H54 (cell line): ENCODE results near the gene PPIA.

ENCODE experiments used
- DNase-seq: peaks from one replicate; pipeline ENCODE4 v3.0.0; 2011; ENCODE audit warnings: low spot score, mixed read lengths; ENCODE audit not compliant: insufficient read length
- FAIRE-seq: peaks from 3 replicates; lab custom pipeline; 2011; peaks lifted over from hg19 to GRCh38; lab: Jason Lieb, UNC
- POLR2A ChIP-seq: IDR thresholded peaks from 2 replicates; pipeline ENCODE4 v1.6.1; 2011; ENCODE audit warnings: low read depth, mild to moderate bottlenecking, low read length

PPIA gene

DNA sequence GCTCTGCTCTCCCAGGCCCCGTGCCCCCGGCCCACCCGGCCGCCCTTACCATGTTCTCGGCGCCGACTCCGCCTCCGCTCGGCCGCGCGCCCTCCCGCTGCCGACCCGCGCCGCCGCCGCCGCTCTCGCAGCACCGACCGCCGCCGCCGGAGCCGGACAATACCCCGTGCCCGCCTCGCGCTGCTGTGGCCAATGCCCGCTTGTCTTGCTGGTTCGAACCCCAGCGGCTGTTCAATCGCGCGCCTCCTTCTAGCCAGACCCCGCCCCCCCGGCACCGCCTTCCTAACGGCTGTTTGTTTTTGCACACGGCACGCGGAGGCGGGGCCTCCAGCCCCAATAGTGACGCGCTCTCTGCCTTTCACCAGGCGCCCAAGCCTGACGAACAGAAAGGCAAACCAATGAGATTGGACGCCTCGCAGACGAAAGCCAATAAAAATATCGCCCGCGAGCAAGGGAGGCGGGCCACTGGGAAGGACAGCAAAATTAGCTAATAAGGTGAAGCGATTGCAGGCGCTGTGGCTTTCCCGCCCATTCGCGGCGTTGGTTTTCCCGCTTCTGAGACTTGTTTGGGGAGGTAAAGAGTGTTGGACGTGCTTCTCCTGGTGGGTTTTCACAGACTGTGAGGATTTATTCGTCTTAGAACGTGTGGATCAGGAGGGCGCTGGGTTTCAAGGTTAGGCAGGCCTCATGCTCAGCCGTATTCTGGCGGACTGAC lies 51.6 kb downstream of the PPIA start, which contains the start of gene H2AZ2:
Gene H2AZ2 (minus strand): TSS at position 168 of the 715 bp plus-strand sequence. CDS start 116 bp downstream, at position 52.
- DNase-seq (peak; percentile 99), FAIRE-seq (peak; percentile 95)
- peak; percentile 94 for TF ChIP-seq POLR2A

DNA sequence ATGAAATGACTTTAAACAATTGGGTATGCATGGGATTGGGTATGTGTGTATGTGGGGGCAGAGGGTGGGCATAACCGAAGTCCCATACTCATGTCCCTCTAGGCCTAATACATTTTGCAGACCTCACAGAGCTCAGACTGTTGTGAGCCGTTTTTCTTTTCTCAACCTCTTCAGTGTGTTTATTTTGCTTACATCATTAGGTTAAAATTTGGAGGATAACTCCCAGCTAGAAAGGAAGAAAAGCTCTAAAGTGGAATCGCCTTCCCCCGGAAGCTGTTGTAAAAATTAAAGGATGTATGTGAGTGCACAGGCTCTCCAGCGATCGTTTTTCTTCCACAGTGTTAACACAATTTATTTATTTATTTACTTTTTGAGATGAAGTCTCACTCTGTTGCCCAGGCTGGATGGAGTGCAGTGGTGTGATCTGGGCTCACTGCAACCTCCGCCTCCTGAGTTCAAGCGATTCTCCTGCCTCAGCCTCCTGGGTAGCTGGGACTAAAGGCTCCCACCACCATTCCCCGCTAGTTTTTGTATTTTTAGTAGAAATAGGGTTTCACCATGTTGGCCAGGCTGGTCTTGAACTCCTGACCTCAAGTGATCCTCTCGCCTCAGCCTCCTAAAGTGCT lies 52.9 kb downstream of the PPIA start:
- DNase-seq = no peak
- FAIRE-seq = no peak
- TF ChIP-seq POLR2A = no peak

DNA sequence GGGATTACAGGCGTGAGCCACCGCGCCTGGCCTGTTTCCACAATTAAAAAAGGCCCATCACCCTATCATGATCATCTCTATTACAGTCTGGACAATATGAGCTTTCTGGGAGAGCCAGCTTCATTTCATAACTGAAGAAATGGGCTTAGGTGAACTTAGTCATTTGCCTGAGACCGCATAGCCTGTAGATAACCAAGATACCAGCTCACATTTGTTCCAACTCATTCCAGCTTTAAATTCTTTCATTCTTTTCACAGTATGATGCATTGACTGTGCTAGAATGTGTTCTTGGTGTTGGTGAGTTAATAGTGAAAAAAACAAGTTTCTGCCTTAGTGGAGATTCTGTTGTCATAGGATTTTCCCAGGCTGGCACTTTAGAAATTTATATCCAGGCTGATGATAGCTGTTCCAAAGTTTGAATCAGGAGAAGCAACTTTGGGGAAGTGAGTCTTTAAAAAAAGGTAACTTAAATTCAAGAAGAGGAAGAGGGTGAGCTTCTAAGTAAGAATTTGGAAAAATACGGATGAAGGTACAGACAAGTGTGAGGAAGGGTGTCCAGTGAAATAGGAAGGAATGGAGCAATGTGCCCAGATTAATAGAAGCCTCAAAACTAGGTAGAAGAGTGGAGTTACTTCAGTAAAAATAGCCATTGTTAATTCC lies 53.5 kb downstream of the PPIA start:
- TF ChIP-seq POLR2A = no peak
- DNase-seq = no peak
- no peak for FAIRE-seq

DNA sequence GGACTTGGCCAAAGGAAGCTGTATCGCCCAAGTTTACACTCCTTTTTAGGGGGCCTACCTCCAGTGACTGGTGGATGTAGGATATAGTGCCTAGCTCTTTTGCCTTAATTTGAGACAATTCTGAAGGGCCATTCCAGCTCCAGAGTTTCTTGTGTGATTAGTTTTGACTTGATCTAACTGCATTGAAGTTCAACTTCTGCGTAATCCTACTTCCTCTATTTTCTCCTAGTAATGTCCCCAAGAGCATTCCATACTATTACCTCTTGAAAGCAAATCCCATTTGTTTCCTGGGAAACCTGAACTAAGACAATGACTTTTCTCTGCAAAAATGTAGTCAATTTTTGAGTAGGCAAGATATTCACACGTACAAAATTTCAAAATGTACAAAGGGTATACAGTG lies 56.1 kb downstream of the PPIA start:
- TF ChIP-seq POLR2A = no peak
- DNase-seq (no peak), FAIRE-seq (no peak)
